DLD1 (cell line): ENCODE data around the gene LTB4R.
"Not testable (repeated sequence)": the region's sequence is repeated elsewhere in the genome, so short reads cannot be mapped to it uniquely, and the experiment has no call there.

Experiments
- in situ Hi-C: cut with HindIII; loops from 2 replicates; pipeline ENCODE4 v1.10.0; 2017; ENCODE audit warnings: low sequenced_read_pairs

The LTB4R gene

GRCh38 chr14:24317141-24317928 is 6.0 kb downstream of the LTB4R start:
- in situ Hi-C loops: no loop called here

DNA sequence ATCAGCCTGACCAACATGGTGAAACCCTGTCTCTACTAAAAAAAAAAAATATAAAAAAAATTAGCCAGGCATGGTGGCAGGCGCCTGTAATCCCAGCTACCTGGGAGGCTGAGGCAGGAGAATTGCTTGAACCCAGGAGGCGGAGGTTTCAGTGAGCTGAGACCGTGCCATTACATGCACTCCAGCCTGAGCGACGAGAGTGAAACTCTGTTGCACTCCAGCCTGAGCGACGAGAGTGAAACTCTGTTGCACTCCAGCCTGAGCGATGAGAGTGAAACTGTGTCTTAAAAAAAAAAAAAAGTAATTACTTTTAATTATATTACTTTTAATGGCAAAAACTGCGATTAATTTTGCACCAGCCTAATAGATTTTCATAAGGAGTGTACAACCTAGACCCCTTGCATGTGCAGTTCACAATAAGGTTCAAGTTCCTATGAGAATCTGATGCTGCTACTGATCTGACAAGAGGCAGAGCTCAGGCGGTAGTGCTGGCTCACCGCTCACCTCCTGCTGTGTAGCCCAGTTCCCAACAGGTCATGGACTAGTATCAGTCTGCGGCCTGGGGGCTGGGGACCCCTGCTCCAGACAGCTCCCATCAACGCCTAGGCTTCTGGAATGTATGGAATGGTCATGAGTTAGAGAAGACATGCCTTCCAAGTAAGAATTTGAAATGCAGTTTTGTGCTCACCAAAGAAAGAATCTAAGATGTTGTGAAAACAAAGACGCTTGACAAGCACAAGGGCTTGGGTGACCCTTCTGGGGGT is 10.1 kb downstream of the LTB4R start:
- in situ Hi-C loops: no loop called here

DNA sequence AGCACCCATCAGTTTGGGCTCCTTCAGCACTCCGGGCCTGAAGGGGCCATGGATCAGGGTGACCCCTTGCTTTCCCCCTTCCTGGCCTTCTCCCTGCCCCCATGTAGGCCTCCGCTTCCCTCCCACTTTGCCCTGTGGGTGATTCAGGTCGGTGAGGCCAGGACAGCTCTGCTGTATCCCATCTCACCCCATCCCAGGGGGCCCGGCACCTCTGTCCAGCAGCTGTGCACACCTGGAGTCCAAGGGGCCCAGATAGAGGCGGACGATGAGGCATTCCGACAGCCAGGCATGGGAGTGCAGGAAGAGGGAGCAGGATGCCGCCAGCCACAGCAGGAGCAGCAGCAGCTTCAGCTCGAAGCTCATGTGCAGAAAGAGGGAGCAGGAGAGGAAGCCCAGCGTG is 11.4 kb downstream of the LTB4R start:
- in situ Hi-C loops: no loop called here

GRCh38 chr14:24323341-24323740 is 12.0 kb downstream of the LTB4R start:
- in situ Hi-C loops: no loop called here

DNA sequence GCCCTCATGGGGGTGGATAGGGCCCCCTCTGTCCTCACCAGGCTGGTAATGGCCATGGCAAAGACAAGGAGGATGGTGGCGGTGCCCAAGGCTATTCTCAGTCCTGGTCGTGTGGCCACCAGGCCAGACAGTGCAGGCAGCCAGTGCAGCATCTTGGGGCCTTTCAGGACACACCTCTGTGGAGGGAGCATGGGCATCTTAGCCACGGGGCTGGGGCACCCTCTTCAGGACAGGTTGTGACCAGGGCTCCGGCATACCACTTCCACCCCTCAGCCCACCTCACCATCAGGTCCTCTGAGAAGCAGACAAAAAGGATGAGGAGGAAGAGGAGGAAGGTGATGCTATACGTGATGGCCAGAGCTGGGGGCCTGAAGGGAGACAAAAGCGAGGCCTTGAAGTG is 12.7 kb downstream of the LTB4R start:
- in situ Hi-C loops: no loop called here

- in situ Hi-C loops: no loop called here
These were observed 13.8 kb downstream of the LTB4R start for GRCh38 chr14:24325041-24325530.

DNA sequence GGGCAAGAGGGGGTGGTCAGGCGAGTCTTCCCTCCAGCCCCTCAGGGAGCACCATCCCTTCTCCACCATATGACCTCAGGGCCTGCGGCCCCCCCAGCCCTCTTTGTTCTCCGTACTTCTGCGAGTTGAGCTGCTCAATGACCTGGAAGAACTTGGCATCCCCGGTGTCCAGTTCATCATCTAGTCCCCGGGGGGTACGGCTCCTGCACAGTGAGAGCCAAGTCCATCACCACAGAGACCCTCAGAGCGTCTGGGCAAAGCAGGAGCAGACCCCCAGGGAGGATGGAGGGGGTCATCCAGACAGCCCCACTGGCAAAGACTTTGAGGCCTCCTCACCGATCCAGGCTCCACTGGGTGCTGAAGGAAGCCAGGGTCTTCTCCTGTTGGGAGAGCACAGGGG is 14.7 kb downstream of the LTB4R start:
- in situ Hi-C loops: no loop called here

- in situ Hi-C loops: no loop called here
These were observed 16.0 kb downstream of the LTB4R start for GRCh38 chr14:24327303-24327702.

GRCh38 chr14:24327914-24328313 is 16.6 kb downstream of the LTB4R start:
- in situ Hi-C loops: not testable (repeated sequence)

- in situ Hi-C loops: no loop called here
These were observed 17.9 kb downstream of the LTB4R start for GRCh38 chr14:24329073-24329663.

DNA sequence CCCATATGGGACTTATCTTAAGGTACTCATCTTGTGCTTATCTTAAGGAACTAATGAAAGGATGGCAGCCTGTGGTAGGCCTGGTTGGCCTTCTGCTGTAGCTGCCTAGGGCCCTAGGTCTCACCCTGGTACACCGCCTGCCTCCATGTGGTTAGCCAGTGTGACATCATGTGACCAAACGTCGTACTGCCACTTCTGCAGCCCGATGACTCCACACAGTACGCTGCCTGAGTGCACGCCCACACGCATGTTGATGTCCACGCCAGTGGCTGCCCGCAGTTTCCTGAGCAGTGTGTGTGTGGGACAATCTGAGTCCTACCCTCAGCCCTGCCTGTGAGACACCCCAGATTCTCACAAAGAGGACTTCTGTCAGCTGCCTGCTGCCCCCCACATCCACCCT is 18.4 kb downstream of the LTB4R start:
- in situ Hi-C loops: no loop called here

- in situ Hi-C loops: no loop called here
These were observed 19.8 kb downstream of the LTB4R start for GRCh38 chr14:24330973-24331674.

DNA sequence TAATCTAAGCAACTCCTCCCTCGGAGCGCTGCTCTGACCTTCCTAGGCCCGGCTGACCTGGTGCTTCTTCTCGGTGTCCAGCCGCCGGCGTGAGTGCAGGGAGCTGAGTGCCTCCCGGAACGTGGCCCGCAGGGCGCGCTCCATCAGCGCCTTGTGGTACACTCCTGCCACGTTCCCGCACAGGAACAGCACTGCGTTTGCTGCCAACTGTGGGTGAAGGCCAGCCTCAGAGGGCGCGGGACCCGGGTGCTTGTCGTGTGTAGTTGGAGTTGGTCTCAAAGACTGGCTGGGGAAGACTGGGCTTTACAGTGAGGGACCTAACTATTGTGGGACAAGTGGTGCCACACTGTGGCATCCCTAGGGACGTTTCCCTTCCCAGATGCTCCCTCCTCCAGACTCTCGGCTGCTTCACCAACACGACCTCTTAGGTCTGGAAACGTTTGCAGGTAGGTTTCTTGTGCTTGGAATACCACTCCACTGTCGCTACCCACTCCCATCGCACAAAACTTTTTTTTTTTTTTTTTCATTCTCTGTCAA is 20.5 kb downstream of the LTB4R start:
- in situ Hi-C loops: no loop called here

- in situ Hi-C loops: no loop called here
These were observed 21.1 kb downstream of the LTB4R start for GRCh38 chr14:24332268-24332993.

DNA sequence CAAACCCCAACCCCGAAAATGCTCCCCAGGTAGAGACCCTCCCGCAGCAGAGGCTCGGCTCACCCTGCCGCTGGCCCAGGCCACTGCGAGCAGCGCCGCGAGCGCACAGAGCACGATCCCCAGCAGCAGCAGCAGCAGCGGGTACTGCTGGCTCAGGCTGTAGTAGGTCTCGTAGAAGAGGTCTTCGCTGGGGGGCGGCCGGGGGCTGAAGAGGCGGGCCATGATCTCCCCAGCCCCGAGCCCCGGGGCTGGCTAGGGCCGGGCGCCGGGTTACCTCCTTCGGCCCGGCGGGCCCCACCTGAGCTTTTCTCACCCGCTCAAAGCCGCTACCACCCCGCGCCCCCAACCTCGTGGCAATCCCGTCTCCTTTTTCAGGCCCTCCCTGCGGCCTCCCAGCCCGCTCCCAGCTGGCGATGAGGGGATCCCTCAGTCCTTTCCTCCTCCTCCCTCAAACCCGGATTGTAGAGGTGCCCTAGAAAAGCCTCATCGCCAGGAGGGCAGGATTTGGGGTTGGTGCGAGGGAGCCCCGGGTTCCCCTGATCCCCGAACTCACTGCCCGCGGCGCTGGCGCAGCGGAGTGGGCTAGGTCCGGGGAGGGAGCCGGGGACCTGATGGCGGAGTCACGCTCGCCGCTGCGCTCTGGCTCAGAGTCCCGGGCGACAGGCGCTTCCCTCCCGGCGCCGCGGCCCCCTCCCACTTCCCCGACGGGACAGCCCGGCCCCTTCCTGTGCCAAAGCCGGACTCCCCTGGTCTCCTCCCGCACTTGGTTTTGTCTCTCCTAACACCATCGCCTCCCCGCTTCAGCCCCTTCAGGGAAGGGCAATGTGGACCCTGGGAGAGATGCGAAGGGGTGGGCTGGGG is 23.4 kb downstream of the LTB4R start, which contains the start of gene ADCY4:
Gene ADCY4 (minus strand): TSS at position 641 of the 861 bp plus-strand sequence. CDS start 419 bp downstream, at position 222.
- in situ Hi-C loops: loop anchor here (5.0 kb wide), 1 partner anchor 57 kb away; no protein-coding TSS in a partner anchor

DNA sequence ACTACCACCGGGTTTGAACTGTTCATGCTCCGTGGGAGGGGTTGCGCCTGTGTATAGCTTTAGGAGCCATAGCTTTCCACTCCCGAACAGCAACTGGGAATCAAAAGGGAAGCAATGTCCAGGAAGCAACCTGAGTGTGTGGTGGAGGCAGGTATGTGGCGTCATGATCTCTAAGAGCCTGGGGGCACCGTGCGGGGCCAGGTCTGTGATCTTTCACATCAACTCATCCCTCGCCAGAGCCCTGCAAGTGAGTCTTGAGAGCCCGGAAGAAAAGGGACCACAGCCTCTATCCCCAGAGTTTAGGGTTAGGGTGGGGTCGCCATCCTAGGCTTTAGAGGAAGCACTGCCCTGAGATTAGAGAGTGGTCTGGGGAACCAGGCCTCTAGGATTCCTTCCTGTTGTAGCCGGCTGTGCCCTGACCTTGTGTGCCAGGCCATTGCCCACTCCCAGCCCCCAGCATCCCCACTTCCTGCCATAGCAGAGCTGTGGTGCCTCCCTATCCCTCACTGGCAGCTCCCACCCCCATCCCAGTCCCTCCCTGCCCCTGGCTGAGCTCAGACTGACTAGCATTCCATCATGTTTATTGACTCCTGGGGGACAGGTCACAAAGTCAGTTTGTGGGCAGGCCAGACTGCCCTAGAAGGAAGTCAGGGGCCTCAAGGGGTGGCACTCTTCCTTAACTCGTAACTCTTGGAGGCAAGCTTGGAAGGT is 24.3 kb downstream of the LTB4R start:
- in situ Hi-C loops: loop anchor here (5.0 kb wide), 1 partner anchor 58 kb away; no protein-coding TSS in a partner anchor

GRCh38 chr14:24337144-24337823 is 26.0 kb downstream of the LTB4R start:
- in situ Hi-C loops: loop anchor here (5.0 kb wide), 1 partner anchor 60 kb away; no protein-coding TSS in a partner anchor

- in situ Hi-C loops: loop anchor here (5.0 kb wide), 1 partner anchor 60 kb away; no protein-coding TSS in a partner anchor
These were observed 26.5 kb downstream of the LTB4R start for GRCh38 chr14:24337824-24338175.
